GM18498 (cell line): ENCODE results near the gene ISM1.
A peak's percentile ranks its signal among the peaks of the same experiment; 100 is the strongest.

Source experiments
- ATAC-seq: cut with Tn5 transposase; IDR thresholded peaks from one replicate; pipeline ENCODE4 v1.9.1; 2021; ENCODE audit warnings: mild to moderate bottlenecking, moderate library complexity; ENCODE audit not compliant: unreplicated experiment

The ISM1 gene

DNA sequence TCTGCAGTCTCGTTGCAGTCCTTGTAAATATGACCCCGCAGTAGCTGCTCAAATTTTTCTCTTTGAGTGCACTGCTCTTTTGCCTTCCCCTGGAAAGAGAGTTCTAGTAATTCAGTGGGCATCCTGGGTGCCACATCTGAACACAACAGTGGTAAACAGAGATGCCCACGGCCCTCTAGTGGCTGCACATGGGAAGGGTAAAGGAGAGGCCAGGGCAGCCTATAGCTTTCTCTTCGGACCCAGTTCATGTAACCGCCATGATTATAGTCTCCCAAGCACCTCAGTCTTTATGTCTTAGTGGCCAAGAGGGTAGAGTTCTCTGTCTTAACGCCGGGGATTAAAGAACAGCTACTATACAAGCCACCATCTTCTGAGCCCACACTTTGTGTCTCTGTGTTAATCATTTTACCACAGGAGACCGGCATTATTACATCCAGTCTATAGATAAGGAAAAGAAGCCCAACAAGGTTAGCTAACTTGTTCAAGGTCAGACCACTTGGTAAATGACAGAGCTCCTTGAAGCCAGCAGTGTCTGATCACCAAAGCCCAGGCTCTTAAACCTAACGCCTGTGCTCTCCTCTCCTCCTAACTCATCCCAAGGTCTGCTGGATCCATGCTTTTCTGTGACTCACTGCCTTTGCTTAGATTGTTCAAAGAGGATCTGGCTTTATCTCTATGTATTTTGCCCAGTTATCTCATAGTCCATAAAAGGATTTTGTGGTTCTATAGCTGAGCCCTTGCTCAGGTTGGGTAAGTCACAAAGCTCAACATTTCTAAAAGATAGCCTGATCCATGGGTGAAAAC, 81.8 kb downstream of the ISM1 start:
- peak; percentile 91 for ATAC-seq

DNA sequence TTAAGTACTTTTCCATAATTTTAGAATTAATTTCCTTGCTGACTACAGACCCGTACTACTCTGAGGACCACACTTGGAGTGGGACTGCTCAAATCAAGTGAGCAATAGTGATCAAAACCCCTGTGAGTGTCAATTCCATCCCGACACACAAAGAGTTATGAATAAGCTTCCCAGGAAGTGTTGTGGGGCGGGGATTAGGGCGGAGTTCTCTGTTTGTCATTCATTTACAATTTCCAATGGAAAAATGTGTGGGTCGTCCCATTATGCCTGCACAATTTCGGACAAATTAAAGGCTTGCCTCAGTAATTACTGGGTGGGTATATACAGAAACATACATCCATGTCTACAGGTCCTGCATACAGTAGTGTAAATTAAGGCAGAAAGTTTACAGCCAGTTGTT, 84.2 kb downstream of the ISM1 start:
- ATAC-seq, result no peak

DNA sequence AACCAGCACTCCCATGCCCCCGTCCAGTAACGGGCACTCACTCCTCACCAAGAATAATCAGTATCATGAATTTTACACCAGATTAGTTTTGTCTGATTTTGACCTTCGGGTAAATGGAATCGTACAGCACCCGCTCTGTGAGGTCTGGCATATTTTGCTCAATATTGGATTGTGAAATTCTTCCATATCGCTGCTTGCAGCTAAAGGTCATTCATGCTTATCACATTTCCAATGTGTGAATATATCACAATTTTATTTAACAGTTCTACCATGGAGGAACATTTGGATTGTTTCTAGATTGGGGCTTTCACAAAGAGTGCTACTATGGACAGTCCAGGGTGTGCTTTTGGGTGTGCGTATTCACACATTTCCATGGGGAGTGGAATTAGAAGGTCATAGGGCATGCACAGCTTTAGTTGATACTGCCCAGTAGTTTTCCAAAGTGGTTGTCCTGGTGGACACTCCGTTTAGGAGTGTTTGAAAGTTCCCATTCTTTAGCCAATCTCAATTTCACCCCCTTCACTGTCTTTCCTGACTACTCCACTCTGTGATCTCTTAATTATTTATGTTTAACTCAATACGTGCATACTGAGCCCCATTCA, 86.6 kb downstream of the ISM1 start:
- no peak for ATAC-seq

DNA sequence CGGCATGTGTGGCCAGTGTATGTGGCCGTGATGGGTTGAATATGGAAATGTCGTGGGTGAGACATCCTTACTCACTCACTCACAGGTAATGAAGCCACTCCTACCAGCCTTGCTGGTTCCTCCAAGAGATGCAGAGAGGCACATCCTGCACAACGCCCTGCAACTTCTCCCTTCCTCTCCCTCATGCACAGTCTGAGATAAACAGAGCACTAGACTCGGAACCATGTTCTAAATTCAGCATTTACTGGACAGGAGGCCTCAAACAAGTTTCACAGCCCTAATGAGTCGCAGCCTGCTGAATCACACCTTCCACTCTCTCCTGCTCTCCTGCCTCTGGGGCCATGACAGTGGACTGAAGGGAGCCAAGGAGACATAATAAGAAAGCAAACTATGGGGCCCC, 91.2 kb downstream of the ISM1 start:
- no peak for ATAC-seq

DNA sequence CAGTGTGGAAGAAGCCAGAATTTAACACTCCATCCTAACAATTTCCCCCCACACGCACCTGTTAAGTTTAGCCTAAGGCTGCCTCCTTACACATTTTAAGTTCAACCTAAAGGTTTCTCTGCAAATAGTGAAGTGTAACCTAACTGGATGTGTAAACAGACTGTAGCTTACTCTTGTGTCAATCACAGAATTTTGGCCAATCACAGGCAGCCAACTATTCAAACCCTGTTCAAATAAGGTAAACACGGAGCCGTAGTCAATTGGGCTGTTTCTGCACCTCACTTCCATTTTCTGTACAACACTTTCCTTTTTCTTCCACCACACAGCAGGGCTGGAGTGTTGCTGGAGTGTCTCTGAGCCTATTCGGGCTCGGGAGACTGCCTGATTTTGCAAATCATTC, 92.1 kb downstream of the ISM1 start:
- ATAC-seq, result no peak

DNA sequence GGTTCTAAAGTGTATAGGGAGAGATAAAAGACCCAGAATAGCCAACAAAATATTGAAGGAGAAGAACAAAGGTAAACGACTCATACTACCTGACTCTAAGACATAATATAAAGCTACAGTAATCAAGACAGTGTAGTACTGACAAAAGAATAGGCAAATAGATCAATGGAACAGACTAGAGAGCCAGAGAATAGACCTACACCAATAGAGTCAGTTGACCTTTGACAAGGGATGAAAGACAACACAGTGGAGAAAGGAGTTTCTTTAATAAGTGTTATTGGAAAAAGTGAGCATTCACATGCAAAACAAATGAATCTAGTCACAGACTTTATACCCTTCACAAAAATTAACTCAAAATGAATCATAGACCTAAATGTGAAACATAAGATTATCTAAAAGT, 96.4 kb downstream of the ISM1 start:
- no peak for ATAC-seq

DNA sequence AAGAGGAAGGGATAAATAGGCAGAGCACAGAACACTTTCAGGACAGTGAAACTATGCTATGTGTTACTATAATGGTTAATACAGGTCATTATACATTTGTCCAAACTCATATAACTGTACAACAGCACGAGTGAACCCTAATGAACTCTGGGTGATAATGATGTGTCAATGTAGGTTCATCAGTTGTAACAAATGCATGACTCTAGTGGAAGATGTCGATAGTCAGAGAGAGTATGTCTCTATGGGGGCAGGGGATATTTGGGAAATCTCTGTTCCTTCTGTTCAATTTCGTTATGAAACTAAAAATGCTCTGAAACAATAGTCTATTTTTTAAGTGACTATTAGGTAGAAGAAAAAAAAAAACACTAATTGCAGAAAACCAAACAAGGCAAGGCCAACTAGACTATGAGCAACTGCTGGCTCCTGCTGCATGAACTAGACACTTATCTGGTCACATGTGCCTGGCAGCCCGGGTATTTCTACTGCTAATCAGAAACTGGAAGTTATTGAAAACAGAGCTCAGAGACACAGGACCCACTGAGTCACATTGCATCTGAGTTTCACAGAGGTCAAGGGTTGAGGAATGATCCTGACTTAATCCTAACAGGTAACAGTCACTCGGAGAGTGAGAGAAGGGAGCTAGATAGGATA, 97.9 kb downstream of the ISM1 start:
- no peak for ATAC-seq

DNA sequence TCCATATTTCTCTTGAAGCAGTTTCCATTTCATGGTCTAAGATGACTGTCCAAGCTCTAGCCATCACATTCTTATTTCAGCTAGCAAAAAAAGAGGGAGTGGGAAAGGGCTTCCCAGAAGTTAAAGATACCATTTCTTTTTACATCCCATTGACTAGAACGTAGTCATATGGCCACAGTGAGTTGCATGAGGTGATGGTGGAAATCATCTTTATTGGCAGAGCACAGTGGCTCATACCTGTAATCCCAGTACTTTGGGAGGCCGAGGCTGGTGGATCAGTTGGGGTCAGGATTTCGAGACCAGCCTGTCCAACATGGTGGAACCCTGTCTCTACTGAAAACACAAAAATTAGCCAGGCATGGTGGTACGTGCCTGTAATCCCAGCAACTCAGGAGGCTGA, 99.6 kb downstream of the ISM1 start:
- no peak for ATAC-seq

DNA sequence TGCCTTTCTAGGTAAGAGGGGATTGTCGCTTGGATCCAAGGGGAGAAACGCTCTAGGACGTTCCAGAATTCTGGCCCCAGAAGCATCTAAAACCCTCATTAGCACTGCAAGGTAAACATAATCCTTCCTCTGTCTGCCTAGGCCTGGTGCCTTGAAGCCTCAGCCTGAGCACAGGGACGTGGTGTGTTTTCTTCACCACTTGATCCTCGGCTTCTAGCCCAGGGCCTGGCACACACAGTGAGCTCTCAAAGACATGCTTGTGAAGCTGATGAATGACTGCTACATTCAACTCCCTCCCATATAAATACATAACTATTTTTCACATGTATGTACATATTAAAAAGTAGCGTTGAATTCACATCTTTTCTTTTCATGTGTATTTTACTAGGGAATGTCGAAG, 100.3 kb downstream of the ISM1 start:
- ATAC-seq, result no peak

DNA sequence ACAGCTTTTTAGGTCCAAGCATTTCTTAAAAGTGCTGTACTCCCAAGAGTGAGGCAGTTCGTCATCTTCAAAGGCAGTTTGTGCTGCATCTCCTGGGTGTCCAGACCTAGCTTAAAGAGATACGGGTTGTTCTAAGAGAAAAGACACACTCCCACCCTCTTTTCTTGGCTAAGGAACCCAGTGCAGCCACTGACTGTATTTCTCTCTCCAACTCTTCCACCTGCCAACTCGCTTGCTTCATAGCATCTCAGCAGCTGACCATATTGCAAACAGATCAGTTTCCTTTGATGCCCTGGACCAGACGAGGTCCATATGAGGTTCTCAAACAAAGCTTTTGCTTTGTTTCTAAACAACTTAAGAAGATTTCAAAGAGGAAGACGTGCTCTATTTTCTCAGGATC, 101.1 kb downstream of the ISM1 start:
- ATAC-seq, result no peak

DNA sequence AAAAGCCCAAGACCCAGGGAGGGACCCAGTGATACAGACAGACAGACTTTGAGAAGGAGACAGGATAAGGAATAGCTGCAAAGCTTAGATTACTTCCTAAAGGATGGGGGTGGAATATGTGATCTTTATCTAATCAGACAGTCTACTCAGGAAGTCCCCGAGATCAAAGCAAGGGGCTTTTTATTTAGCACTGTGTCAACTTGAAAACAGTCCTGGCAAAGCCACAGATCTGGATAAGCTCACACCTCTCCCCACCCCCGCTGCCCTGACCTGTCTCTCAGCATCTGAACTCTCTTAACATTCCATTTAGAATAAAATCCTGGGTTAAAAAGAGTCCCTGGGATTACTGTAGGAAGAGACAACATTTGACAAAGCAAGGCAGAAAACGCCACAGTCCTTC, 101.5 kb downstream of the ISM1 start:
- no peak for ATAC-seq

DNA sequence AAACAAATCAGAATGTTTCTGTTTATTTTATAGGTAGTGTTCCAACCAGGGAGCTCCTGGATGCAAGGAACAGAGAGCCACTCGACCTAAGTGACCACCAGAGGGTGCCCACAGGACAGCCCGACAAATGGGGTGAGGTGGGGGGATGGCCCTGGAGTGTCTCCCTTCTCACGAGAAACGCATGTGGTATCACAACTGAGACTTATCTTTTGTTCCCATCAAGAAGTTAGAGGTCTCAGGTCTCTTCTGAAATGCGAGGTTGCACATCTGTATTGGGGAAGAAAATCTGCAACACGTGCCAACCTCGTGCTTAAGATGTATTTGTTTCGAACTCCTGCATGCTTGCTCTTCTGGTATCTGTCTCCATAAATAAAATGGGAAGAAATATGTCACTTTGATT, 104.0 kb downstream of the ISM1 start:
- ATAC-seq, result no peak

DNA sequence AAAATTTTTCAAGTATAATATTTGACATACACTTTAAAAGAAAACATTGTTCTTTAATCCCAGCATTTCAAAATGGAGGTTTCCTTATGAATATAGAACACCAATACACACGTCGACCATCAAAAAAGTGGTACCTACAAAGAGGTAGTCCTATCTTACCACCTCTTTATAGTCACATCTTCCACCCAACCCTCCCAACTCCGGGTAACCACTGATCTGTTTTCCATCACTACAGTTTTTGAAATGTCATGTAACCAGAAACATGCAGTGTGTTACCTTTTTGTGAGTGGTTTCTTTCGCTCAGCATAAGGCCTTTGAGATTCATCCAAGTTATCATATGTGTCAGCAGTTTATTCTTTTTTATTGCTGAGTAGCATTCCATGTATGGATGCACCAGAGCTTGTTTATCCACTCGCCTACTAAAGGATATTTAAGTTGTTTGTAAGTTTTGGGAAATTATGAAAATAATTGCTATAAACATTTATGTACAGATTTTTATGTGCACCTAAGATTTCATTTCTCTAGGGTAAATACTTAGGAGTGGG, 104.8 kb downstream of the ISM1 start:
- ATAC-seq, result no peak

DNA sequence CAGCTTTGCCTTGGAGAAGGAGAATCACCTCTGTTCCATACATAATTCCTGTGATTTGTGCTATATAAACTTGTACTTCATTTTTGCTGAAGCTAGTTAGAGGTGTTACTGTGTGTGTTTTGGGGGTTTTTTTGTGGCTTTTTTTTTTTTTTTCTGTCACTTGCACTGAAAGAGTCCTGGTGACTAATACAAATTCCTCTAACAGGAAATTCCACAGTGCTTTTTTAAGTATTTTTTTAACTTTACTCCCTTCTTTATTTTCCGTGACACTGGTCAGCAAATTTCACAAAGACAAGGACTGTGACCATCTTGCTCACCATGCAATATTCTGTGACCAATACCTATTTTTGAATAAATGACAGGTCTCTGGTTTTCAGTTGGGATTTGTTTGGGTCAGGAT, 110.5 kb downstream of the ISM1 start:
- ATAC-seq, result no peak

DNA sequence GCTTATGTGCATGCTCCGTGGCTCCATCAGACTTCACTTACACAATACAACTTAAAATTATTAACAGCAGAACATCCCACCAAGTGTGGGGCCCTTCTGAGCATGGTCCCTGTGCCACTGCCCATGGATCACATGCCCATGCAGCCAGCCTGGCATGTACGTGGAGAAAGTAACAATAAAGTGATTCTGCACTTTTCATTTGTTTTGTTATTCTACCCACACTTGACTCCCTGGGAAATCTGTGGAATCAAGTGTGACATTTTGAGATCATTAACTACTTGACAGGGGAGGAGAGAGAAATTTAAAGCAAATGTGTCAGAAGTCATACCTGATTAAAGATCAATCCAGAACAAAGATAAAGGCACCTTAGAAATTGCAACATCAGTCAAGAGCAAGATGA, 112.0 kb downstream of the ISM1 start:
- ATAC-seq, result no peak

DNA sequence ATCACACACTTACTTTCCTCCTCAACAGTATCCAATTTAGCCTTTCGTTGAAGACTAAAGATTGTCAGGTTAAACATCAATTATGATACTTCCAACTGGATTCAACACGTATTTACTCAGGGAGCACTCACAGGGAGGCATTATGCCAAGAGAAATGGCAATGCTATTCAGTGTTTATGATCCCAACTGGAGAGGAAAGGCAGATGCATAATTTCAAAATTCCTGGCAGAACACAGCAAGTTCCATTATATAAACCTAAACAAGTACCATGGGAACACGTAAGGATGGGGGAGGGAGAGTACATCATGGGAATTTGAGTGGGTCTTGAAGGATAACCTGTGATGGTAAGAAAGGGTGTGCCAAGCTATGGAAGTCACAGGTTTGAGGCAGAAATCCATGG, 112.7 kb downstream of the ISM1 start:
- no peak for ATAC-seq

DNA sequence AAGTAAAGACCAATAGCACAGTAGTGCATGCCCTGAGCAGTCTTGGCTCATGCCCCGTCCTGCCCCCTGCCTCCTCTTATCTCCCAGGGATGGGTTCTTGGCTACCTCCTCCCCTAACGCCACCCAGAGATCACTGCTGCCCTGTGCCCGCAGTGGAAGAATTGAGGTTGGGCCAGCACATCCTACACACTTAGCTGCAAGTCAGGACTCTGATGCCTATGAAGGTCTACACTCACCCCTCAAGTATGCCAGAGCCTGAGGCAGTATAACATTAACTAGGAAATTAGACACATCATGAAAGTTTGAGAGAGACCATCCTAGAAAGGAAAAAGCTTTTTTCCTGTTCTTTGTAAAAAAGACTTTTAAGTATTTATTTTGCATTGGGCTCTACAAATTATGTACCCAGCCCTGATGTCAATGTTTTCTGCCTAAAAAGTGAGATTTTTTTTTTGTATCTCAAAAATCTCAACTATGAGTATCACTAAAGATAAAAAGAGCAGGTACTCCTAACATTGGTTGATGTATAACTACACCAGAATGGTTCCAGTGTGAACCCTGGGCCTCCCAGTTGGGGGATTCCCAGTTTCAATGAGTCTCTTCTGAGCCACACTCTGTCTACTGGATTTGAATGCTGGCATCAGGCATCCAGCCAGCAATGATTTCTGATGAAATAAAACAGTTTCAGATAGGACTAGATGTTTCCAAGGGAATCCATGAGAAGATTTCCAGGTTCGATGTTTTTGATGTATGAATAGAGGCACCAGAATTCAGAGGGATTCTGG, 115.4 kb downstream of the ISM1 start:
- ATAC-seq, result peak; percentile 65

DNA sequence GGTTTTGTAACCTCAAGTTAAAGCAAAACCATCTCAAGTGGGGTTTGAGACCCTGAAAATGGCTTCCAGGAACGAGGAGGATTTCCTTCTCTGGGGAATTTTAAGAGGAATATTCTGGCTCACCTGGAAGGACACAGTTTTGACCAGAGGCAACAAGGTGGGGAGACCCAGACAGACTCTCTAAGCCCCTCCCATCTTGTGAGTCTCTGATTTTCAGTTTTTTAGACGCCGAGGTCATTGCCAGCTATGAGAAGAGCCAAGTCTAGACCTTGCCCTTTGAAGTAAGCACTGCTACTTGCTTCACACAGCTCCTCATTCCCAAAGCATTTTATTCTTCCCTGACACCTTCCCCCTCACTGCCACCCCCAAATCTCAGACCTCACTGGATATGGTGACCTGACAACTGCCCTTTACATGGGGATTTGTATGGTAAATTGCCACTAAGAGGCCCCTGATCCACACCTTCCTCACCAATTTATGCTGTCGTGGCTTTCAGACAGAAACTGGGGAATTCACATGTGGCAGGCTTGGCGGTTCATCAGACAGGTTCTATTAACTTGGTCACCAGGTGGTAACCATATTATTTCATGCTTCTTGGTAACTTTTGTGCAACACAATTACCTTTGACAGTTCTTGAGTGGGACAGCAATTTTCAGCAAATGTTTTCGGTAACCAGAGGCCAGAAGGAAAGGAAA, 116.2 kb downstream of the ISM1 start:
- no peak for ATAC-seq

DNA sequence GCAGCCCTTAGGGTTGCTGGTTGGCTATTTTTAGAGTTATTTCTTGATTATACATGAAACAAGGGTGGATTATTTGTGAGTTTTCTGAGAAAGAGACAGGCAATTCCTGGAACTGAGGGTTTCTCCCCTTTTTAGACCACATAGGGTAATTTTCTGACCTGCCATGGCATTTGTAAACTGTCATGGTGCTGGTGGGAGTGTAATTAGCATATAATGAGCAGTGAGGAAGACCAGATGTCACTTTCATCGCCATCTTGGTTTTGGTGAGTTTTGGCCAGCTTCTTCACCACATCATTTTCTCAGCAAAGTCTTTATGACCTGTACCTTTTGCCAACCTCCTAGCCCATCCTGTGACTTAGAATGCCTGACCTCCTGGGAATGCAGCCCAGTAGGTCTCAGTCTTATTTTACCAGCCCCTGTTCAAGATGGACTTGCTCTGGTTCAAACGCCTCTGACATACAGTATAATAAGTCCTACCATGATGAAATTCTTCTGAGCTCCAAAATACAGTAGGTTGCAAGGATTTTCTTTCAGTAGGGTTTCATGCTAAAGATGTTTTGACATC, 117.1 kb downstream of the ISM1 start:
- ATAC-seq, result no peak

DNA sequence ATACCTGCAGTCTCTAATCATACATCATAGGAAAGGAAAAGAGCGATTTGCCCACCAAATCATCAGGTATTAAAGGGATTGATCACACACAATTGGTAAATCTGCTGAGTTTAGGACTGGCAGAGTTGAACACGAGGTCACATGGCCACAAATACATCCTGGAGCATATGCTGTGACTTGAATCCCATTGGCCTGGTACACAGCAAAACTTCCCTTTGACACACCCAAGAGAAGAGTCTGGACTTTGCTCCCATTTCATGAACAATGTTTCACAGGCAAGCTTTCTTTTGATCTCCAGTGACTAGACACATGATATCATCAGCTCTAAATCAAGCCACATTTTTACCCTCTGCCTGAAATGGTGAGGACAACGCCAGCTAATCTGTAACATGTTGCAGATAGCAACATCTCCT, 117.9 kb downstream of the ISM1 start:
- ATAC-seq, result no peak
